Keratinocyte (primary cell): ENCODE results near the gene PPP2R3C.

ENCODE experiments used
- CTCF ChIP-seq, 3 experiments: IDR thresholded peaks in 1 of 3; conservative IDR thresholded peaks in 1 of 3; optimal IDR thresholded peaks in 1 of 3; 2 replicates in 2 of 3; 3 replicates in 1 of 3; pipeline versions ENCODE3 to v1.5.1; 2011; ENCODE audit warnings: low read length in 3 of 3, mild to moderate bottlenecking in 3 of 3, moderate library complexity in 2 of 3, control low read depth in 1 of 3, inconsistent platforms in 1 of 3; ENCODE audit not compliant: insufficient read depth in 2 of 3; ENCODE audit errors: extremely low read depth in 1 of 3
- EZH2 ChIP-seq: IDR thresholded peaks from one replicate; pipeline ENCODE4 v1.6.1; 2012; ENCODE audit warnings: inconsistent platforms, mild to moderate bottlenecking, low read length, moderate library complexity

- TF ChIP-seq EZH2 (no peak), CTCF (optimal IDR thresholded peaks at IDR 0.05 in 1 of 3, IDR thresholded peaks at IDR 0.05 in 1 of 3, conservative IDR thresholded peaks at IDR 0.05 in 1 of 3; ENCODE audit: extremely low read depth in 1 of 3, insufficient read depth in 2 of 3, low read length in 3 of 3) (no peak)
Measured at GRCh38 chr14:35073486-35073885, 48.3 kb downstream of the PPP2R3C start.
